IMR-90 (cell line): ENCODE measurements around the gene SRCIN1. TPM values are rescaled to one million over a fixed set of nuclear protein-coding genes. Genes with fewer than 3 reads are reported as not detected.

Source experiments
- ATAC-seq: fragments of 200-7000 bp; cut with Tn5 transposase; 2 replicates; pipeline ENCODE4 v1.9.1; 2020; ENCODE audit warnings: low read depth, mild to moderate bottlenecking, moderate library complexity
- BruUV-seq: library from RNA; stranded (reverse); fragments of 400-500 nt; replicated peaks from 2 replicates; lab custom pipeline; 2021; lab: Mats Ljungman, UMichigan
- CTCF ChIA-PET: fragments of 300-600 bp; formaldehyde crosslinking; extraction: SDS; loops from one replicate; lab custom pipeline; 2021; ENCODE audit warnings: antibody characterized with exemption; lab: Yijun Ruan, JAX
- POLR2A ChIA-PET: fragments of 300-600 bp; sonication (Branson Sonifier 250); formaldehyde crosslinking; loops from one replicate; lab custom pipeline; 2022; ENCODE audit warnings: antibody characterized with exemption; ENCODE audit not compliant: unreplicated experiment; lab: Charles Lee
- DNase-seq: peaks from one replicate; pipeline ENCODE4 v3.0.0; 2013
- H2AFZ ChIP-seq: replicated peaks from 2 replicates; pipeline ENCODE3; 2013; ENCODE audit warnings: low read length, mild to moderate bottlenecking; ENCODE audit not compliant: poor library complexity
- H2AK5ac ChIP-seq: 2 replicates; pipeline ENCODE4 v1.6.1; 2013; ENCODE audit warnings: low read depth, low read length, inconsistent platforms
- H2AK9ac ChIP-seq: replicated peaks from 2 replicates; pipeline ENCODE3; 2013; ENCODE audit warnings: mild to moderate bottlenecking, low read depth, low read length, moderate library complexity; ENCODE audit not compliant: poor library complexity
- H2BK120ac ChIP-seq: 2 replicates; pipeline ENCODE4 v1.6.1; 2013; ENCODE audit warnings: low read depth, low read length, inconsistent platforms
- H2BK15ac ChIP-seq: 3 replicates; pipeline ENCODE4 v1.6.1; 2013; ENCODE audit warnings: low read depth, low read length, inconsistent platforms
- H2BK20ac ChIP-seq: 2 replicates; pipeline ENCODE4 v1.6.1; 2013; ENCODE audit warnings: low read depth, mild to moderate bottlenecking, inconsistent platforms, low read length, moderate library complexity
- H2BK5ac ChIP-seq: 2 replicates; pipeline ENCODE4 v1.6.1; 2013; ENCODE audit warnings: mild to moderate bottlenecking, low read depth, low read length, inconsistent platforms; ENCODE audit not compliant: poor library complexity, severe bottlenecking
- H3K14ac ChIP-seq: replicated peaks from 2 replicates; pipeline ENCODE4 v1.6.1; 2013; ENCODE audit warnings: low read depth, low read length, inconsistent platforms
- H3K18ac ChIP-seq: 2 replicates; pipeline ENCODE4 v1.6.1; 2013; ENCODE audit warnings: low read depth, low read length, control low read depth
- H3K23ac ChIP-seq: 2 replicates; pipeline ENCODE4 v1.6.1; 2013; ENCODE audit warnings: low read depth, low read length, inconsistent platforms
- H3K27ac ChIP-seq: 2 replicates; pipeline ENCODE4 v1.5.1; 2013; ENCODE audit warnings: mild to moderate bottlenecking, control low read depth, low read length; ENCODE audit not compliant: insufficient read depth
- H3K27me3 ChIP-seq: 2 replicates; pipeline ENCODE4 v1.6.1; 2013; ENCODE audit warnings: low read length; ENCODE audit not compliant: control insufficient read depth, insufficient read depth
- H3K36me3 ChIP-seq: 2 replicates; pipeline ENCODE4 v1.6.1; 2013; ENCODE audit warnings: low read length, mixed read lengths; ENCODE audit not compliant: control insufficient read depth, insufficient read depth
- H3K4ac ChIP-seq: 2 replicates; pipeline ENCODE4 v1.6.1; 2013; ENCODE audit warnings: low read depth, low read length, inconsistent platforms
- H3K4me1 ChIP-seq: 2 replicates; pipeline ENCODE4 v1.6.1; 2013; ENCODE audit warnings: low read length, mixed read lengths; ENCODE audit not compliant: control insufficient read depth, insufficient read depth
- H3K4me2 ChIP-seq: 2 replicates; pipeline ENCODE4 v1.6.1; 2013; ENCODE audit warnings: low read depth, mild to moderate bottlenecking, control low read depth, low read length, moderate library complexity
- H3K4me3 ChIP-seq: 2 replicates; pipeline ENCODE4 v1.5.1; 2013; ENCODE audit warnings: low read depth, mild to moderate bottlenecking, control low read depth, low read length, moderate library complexity; ENCODE audit not compliant: insufficient read depth
- H3K56ac ChIP-seq: 2 replicates; pipeline ENCODE4 v1.6.1; 2013; ENCODE audit warnings: low read length, inconsistent platforms; ENCODE audit not compliant: insufficient read depth; ENCODE audit errors: extremely low read depth
- H3K79me1 ChIP-seq, 2 experiments: 2 replicates each; pipeline ENCODE4 v1.6.1; 2013; ENCODE audit warnings: low read length in 2 of 2, inconsistent platforms in 1 of 2, low read depth in 1 of 2
- H3K9ac ChIP-seq: 2 replicates; pipeline ENCODE4 v1.6.1; 2013; ENCODE audit warnings: low read depth, low read length, control low read depth
- H3K9me1 ChIP-seq: 2 replicates; pipeline ENCODE4 v1.6.1; 2013; ENCODE audit warnings: low read length, inconsistent platforms; ENCODE audit not compliant: insufficient read depth
- H3K9me3 ChIP-seq: 2 replicates; pipeline ENCODE4 v1.6.1; 2013; ENCODE audit warnings: low read length; ENCODE audit not compliant: control insufficient read depth, insufficient read depth
- H4K20me1 ChIP-seq: 2 replicates; pipeline ENCODE4 v1.6.1; 2013; ENCODE audit warnings: low read length, inconsistent platforms; ENCODE audit not compliant: insufficient read depth
- H4K5ac ChIP-seq: 2 replicates; pipeline ENCODE4 v1.6.1; 2013; ENCODE audit warnings: mild to moderate bottlenecking, low read depth, low read length, control low read depth
- H4K8ac ChIP-seq, 2 experiments: 2 replicates each; pipeline ENCODE4 v1.6.1; 2013; ENCODE audit warnings: low read depth in 2 of 2, low read length in 2 of 2, control low read depth in 1 of 2, inconsistent platforms in 1 of 2
- H4K91ac ChIP-seq: 2 replicates; pipeline ENCODE4 v1.6.1; 2013; ENCODE audit warnings: low read depth, low read length, inconsistent platforms; ENCODE audit not compliant: insufficient read depth
- BHLHE40 ChIP-seq: fragments of 150-350 bp; IDR thresholded peaks from 2 replicates; pipeline ENCODE4 v1.6.1; 2016; ENCODE audit warnings: mild to moderate bottlenecking, low read depth, low read length
- CEBPB ChIP-seq: IDR thresholded peaks from 2 replicates; pipeline ENCODE4 v1.6.1; 2012; ENCODE audit warnings: low read depth, low read length, improper control_type of control experiment
- CHD1 ChIP-seq: IDR thresholded peaks from 2 replicates; pipeline ENCODE4 v1.6.1; 2012; ENCODE audit warnings: low read depth, low read length, improper control_type of control experiment
- ELK1 ChIP-seq: fragments of 150-350 bp; IDR thresholded peaks from 2 replicates; pipeline ENCODE4 v1.6.1; 2016; ENCODE audit warnings: low read depth, mild to moderate bottlenecking, low read length, moderate library complexity, borderline replicate concordance
- FOS ChIP-seq: fragments of 150-350 bp; IDR thresholded peaks from 2 replicates; pipeline ENCODE4 v1.6.1; 2016; ENCODE audit warnings: low read depth, low read length
- MAFK ChIP-seq: IDR thresholded peaks from 2 replicates; pipeline ENCODE4 v1.6.1; 2012; ENCODE audit warnings: low read depth, low read length, improper control_type of control experiment
- MAZ ChIP-seq: IDR thresholded peaks from 2 replicates; pipeline ENCODE4 v1.6.1; 2012; ENCODE audit warnings: low read depth, mild to moderate bottlenecking, low read length, improper control_type of control experiment, moderate library complexity, borderline replicate concordance
- MXI1 ChIP-seq: IDR thresholded peaks from 2 replicates; pipeline ENCODE4 v1.6.1; 2012; ENCODE audit warnings: low read depth, mild to moderate bottlenecking, low read length, moderate library complexity, borderline replicate concordance
- NFE2L2 ChIP-seq: fragments of 150-350 bp; IDR thresholded peaks from 2 replicates; pipeline ENCODE4 v1.6.1; 2016; ENCODE audit warnings: low read depth, mild to moderate bottlenecking, low read length
- POLR2A ChIP-seq: IDR thresholded peaks from 2 replicates; pipeline ENCODE4 v1.6.1; 2012; ENCODE audit warnings: mild to moderate bottlenecking, low read depth, low read length
- RAD21 ChIP-seq: IDR thresholded peaks from 2 replicates; pipeline ENCODE4 v1.6.1; 2012; ENCODE audit warnings: low read length, improper control_type of control experiment
- RCOR1 ChIP-seq: IDR thresholded peaks from 2 replicates; pipeline ENCODE4 v1.6.1; 2012; ENCODE audit warnings: mild to moderate bottlenecking, low read length, improper control_type of control experiment; ENCODE audit not compliant: insufficient replicate concordance
- RFX5 ChIP-seq: IDR thresholded peaks from 2 replicates; pipeline ENCODE4 v1.8.0; 2012; ENCODE audit warnings: low read depth, mild to moderate bottlenecking, low read length, moderate library complexity
- SMC3 ChIP-seq: fragments of 150-350 bp; IDR thresholded peaks from 2 replicates; pipeline ENCODE4 v1.6.1; 2016; ENCODE audit warnings: low read depth, mild to moderate bottlenecking, antibody characterized with exemption, low read length, moderate library complexity
- WGBS, 2 experiments: methylation state at CpG; one replicate each; pipeline versions ENCODE4 v1.1.5 to v1.1.7; 2013; ENCODE audit warnings: missing lambda C conversion rate in 2 of 2; ENCODE audit not compliant: insufficient read length in 1 of 2; ENCODE audit errors: extremely low coverage in 2 of 2; 5-methylcytosine and 5-hydroxymethylcytosine counted together
- dilution Hi-C: fragments of 300-500 bp; cut with HindIII; formaldehyde crosslinking; loops from one replicate; pipeline ENCODE4 v1.14.3; 2018; ENCODE audit warnings: low sequenced_read_pairs; ENCODE audit not compliant: unreplicated experiment
- in situ Hi-C: fragments of 300-500 bp; cut with MboI; formaldehyde crosslinking; loops from 3 replicates; pipeline ENCODE4 v1.14.3; 2019; ENCODE audit warnings: low sequenced_read_pairs, inconsistent platforms, mixed read lengths
- intact Hi-C: fragments of 100-400 bp; cut with micrococcal nuclease; formaldehyde crosslinking; loops from 2 replicates; pipeline ENCODE4 v1.10.0; 2022
- polyA plus RNA-seq, 3 experiments: library from polyadenylated mRNA; depleted of rRNA; stranded (reverse); fragments of >200 nt; gene quantifications; 2 replicates each; pipeline ENCODE4 v1.2.3, GENCODE V29; 2012; ENCODE audit warnings: low replicate concordance in 1 of 3
- total RNA-seq: library from RNA; depleted of rRNA; stranded (reverse); fragments of >200 nt; gene quantifications from 2 replicates; pipeline ENCODE4 v1.2.3, GENCODE V29; 2012
- TF ChIP-seq, protein P1 (sequence below): fragments of 150-350 bp; IDR thresholded peaks from 2 replicates; pipeline ENCODE4 v1.6.1; 2017; ENCODE audit warnings: mild to moderate bottlenecking, antibody characterized with exemption, low read length, low read depth
- TF ChIP-seq, protein P2 (sequence below): conservative IDR thresholded peaks from 2 replicates; pipeline ENCODE4 v1.5.1; 2012; ENCODE audit warnings: mild to moderate bottlenecking, low read depth, low read length, improper control_type of control experiment

The SRCIN1 gene
- total and polyA plus RNA-seq, 2 of the 4 experiments (the other 2 are of a cell fraction): not detected

GRCh38 chr17:38508570-38508950 lies 97.2 kb downstream of the SRCIN1 start:
- Histone ChIP-seq H3K27ac (no peak overlapping the region), H3K4me3 (no peak overlapping the region), H4K5ac (no peak overlapping the region), H3K18ac (no peak overlapping the region), H3K9ac (no peak overlapping the region), H3K79me1 (peaks cover 2 to 35% of the 10 kb centered on the region in 2 experiments; a peak in 2 of 4 replicates), H4K20me1 (peaks cover 52% of the 10 kb centered on the region), H3K27me3 (no peaks in the 10 kb centered on the region), H3K23ac (no peak overlapping the region), H4K8ac (no peak overlapping the region), H2AFZ (no peak overlapping the region), H3K4ac (no peak overlapping the region), H3K14ac (no peak overlapping the region), H4K91ac (no peak overlapping the region), H3K9me1 (peaks cover 28% of the 10 kb centered on the region), H2BK20ac (no peak overlapping the region), H2AK9ac (no peak overlapping the region), H2BK5ac (no peak overlapping the region), H2AK5ac (no peak overlapping the region), H2BK120ac (no peak overlapping the region), H3K9me3 (no peaks in the 10 kb centered on the region), H3K56ac (no peak overlapping the region), H2BK15ac (no peak overlapping the region), H3K4me1 (peaks cover 12% of the 10 kb centered on the region), H3K36me3 (peaks cover 36% of the 10 kb centered on the region), H3K4me2 (no peak overlapping the region)
- POLR2A ChIA-PET: no interaction called here
- dilution Hi-C loops (no loop called here), intact Hi-C loops (no loop called here), in situ Hi-C loops (no loop called here)
- DNase-seq (no peak), ATAC-seq (no peak)
- 98% methylated on average over 5 of the region's 6 CpGs; no CpG with 5 or more reads in 1 of the 2 experiments for WGBS, 2 experiments
- CTCF ChIA-PET: interaction anchor here (1.0 to 1.7 kb wide), 3 partner anchors 80 to 159 kb away, joined by 3 to 5 read pairs (median 4); no protein-coding TSS in a partner anchor
- BruUV-seq: no TSS peak
- no peak for TF ChIP-seq NFE2L2
- TF ChIP-seq, protein P1, sequence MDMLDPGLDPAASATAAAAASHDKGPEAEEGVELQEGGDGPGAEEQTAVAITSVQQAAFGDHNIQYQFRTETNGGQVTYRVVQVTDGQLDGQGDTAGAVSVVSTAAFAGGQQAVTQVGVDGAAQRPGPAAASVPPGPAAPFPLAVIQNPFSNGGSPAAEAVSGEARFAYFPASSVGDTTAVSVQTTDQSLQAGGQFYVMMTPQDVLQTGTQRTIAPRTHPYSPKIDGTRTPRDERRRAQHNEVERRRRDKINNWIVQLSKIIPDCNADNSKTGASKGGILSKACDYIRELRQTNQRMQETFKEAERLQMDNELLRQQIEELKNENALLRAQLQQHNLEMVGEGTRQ: no peak
- TF ChIP-seq CEBPB: no peak
- no peak for TF ChIP-seq POLR2A
- TF ChIP-seq, protein P2, sequence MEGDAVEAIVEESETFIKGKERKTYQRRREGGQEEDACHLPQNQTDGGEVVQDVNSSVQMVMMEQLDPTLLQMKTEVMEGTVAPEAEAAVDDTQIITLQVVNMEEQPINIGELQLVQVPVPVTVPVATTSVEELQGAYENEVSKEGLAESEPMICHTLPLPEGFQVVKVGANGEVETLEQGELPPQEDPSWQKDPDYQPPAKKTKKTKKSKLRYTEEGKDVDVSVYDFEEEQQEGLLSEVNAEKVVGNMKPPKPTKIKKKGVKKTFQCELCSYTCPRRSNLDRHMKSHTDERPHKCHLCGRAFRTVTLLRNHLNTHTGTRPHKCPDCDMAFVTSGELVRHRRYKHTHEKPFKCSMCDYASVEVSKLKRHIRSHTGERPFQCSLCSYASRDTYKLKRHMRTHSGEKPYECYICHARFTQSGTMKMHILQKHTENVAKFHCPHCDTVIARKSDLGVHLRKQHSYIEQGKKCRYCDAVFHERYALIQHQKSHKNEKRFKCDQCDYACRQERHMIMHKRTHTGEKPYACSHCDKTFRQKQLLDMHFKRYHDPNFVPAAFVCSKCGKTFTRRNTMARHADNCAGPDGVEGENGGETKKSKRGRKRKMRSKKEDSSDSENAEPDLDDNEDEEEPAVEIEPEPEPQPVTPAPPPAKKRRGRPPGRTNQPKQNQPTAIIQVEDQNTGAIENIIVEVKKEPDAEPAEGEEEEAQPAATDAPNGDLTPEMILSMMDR: no peak
- no peak for TF ChIP-seq BHLHE40
- TF ChIP-seq CHD1: no peak
- TF ChIP-seq MAZ: no peak
- TF ChIP-seq SMC3: no peak
- TF ChIP-seq ELK1: no peak
- no peak for TF ChIP-seq MAFK
- no peak for TF ChIP-seq MXI1
- TF ChIP-seq FOS: no peak
- TF ChIP-seq RFX5: no peak
- no peak for TF ChIP-seq RAD21
- TF ChIP-seq RCOR1: no peak
